HG03342 (cell line): ENCODE results near the gene HDAC11.
"Not testable (repeated sequence)": the region's sequence is repeated elsewhere in the genome, so short reads cannot be mapped to it uniquely, and the experiment has no call there.

Source experiments
- ATAC-seq: cut with Tn5 transposase; IDR thresholded peaks from one replicate; pipeline ENCODE4 v1.9.1; 2021; ENCODE audit warnings: mild to moderate bottlenecking, moderate library complexity; ENCODE audit not compliant: unreplicated experiment

HDAC11 gene

GRCh38 chr3:13521749-13522148, 41.6 kb downstream of the HDAC11 start:
- not testable (repeated sequence) for ATAC-seq

- ATAC-seq = no peak
These were observed 42.1 kb downstream of the HDAC11 start for GRCh38 chr3:13522236-13522635.

GRCh38 chr3:13524979-13525669, 45.0 kb downstream of the HDAC11 start:
- no peak for ATAC-seq

- no peak for ATAC-seq
These were observed 45.9 kb downstream of the HDAC11 start for GRCh38 chr3:13525827-13526625.

GRCh38 chr3:13526626-13526949, 46.5 kb downstream of the HDAC11 start:
- ATAC-seq = no peak

GRCh38 chr3:13528217-13528867, 48.2 kb downstream of the HDAC11 start:
- no peak for ATAC-seq

- ATAC-seq = no peak
These were observed 49.3 kb downstream of the HDAC11 start for GRCh38 chr3:13529196-13530112.

- no peak for ATAC-seq
These were observed 50.3 kb downstream of the HDAC11 start for GRCh38 chr3:13530241-13531009.

GRCh38 chr3:13532085-13532484, 52.0 kb downstream of the HDAC11 start:
- no peak for ATAC-seq

- ATAC-seq = no peak
These were observed 52.5 kb downstream of the HDAC11 start for GRCh38 chr3:13532631-13533030.

- ATAC-seq = no peak
These were observed 53.8 kb downstream of the HDAC11 start for GRCh38 chr3:13533885-13534301.

- ATAC-seq = no peak
These were observed 55.4 kb downstream of the HDAC11 start for GRCh38 chr3:13535526-13535875.

GRCh38 chr3:13535905-13536304, 55.8 kb downstream of the HDAC11 start:
- ATAC-seq = no peak

GRCh38 chr3:13536432-13536831, 56.3 kb downstream of the HDAC11 start:
- no peak for ATAC-seq

- no peak for ATAC-seq
These were observed 56.7 kb downstream of the HDAC11 start for GRCh38 chr3:13536832-13537231.

- ATAC-seq = no peak
These were observed 57.3 kb downstream of the HDAC11 start for GRCh38 chr3:13537244-13537908.

GRCh38 chr3:13537909-13538296, 57.8 kb downstream of the HDAC11 start:
- ATAC-seq = no peak

- ATAC-seq = no peak
These were observed 58.6 kb downstream of the HDAC11 start for GRCh38 chr3:13538520-13539291.

GRCh38 chr3:13539292-13539638, 59.2 kb downstream of the HDAC11 start:
- ATAC-seq = no peak
